SK-N-SH treated with all-trans-retinoic acid at 6 μM for 48 hours (cell line): ENCODE measurements around the gene DPYD.

Experiments
- ATAC-seq: fragments of 200-7000 bp; cut with Tn5 transposase; 3 replicates; pipeline ENCODE4 v1.9.1; 2020; ENCODE audit warnings: mild to moderate bottlenecking, moderate library complexity
- ARNTL ChIP-seq: fragments of 450-650 bp; formaldehyde crosslinking; IDR thresholded peaks from 2 replicates; pipeline ENCODE4 v1.5.0; 2020; ENCODE audit warnings: low read depth, mild to moderate bottlenecking, moderate library complexity, borderline replicate concordance
- BACH2 ChIP-seq: fragments of 250-450 bp; sonication (Bioruptor Pico); IDR thresholded peaks from 2 replicates; pipeline ENCODE4 v1.9.0; 2021; ENCODE audit warnings: mild to moderate bottlenecking, borderline replicate concordance
- CSDC2 ChIP-seq: fragments of 250-450 bp; sonication (Bioruptor Pico); IDR thresholded peaks from 2 replicates; pipeline ENCODE4 v1.5.0; 2020; ENCODE audit warnings: mild to moderate bottlenecking, moderate library complexity
- CSRNP3 ChIP-seq: fragments of 250-450 bp; sonication (Bioruptor Pico); IDR thresholded peaks from 2 replicates; pipeline ENCODE4 v1.5.1; 2021; ENCODE audit warnings: mild to moderate bottlenecking, moderate library complexity
- ISL1 ChIP-seq: fragments of 250-450 bp; sonication (Bioruptor Pico); IDR thresholded peaks from 2 replicates; pipeline ENCODE4 v2.1.2; 2022; ENCODE audit warnings: mild to moderate bottlenecking, moderate library complexity
- OSR1 ChIP-seq: fragments of 250-450 bp; sonication (Bioruptor Pico); IDR thresholded peaks from 2 replicates; pipeline ENCODE4 v1.8.0; 2022; ENCODE audit warnings: moderate library complexity, mild to moderate bottlenecking, inconsistent platforms
- PATZ1 ChIP-seq: fragments of 250-450 bp; sonication (Bioruptor Pico); IDR thresholded peaks from 2 replicates; pipeline ENCODE4 v1.8.0; 2020; ENCODE audit warnings: mild to moderate bottlenecking, moderate library complexity, borderline replicate concordance
- POU6F1 ChIP-seq: fragments of 250-450 bp; sonication (Bioruptor Pico); IDR thresholded peaks from 2 replicates; pipeline ENCODE4 v1.8.0; 2021; ENCODE audit warnings: low read depth, mild to moderate bottlenecking, moderate library complexity, borderline replicate concordance
- PPARA ChIP-seq: fragments of 250-450 bp; sonication (Bioruptor Pico); IDR thresholded peaks from 2 replicates; pipeline ENCODE4 v1.5.0; 2020; ENCODE audit warnings: mild to moderate bottlenecking, borderline replicate concordance
- RARB ChIP-seq: fragments of 250-450 bp; sonication (Bioruptor Pico); IDR thresholded peaks from 2 replicates; pipeline ENCODE4 v1.8.0; 2021; ENCODE audit warnings: mild to moderate bottlenecking, moderate library complexity
- TCF4 ChIP-seq: fragments of 250-450 bp; sonication (Bioruptor Pico); IDR thresholded peaks from 2 replicates; pipeline ENCODE4 v1.8.0; 2021; ENCODE audit warnings: mild to moderate bottlenecking, moderate library complexity, borderline replicate concordance
- TOX ChIP-seq: fragments of 250-450 bp; sonication (Bioruptor Pico); IDR thresholded peaks from 2 replicates; pipeline ENCODE4 v1.8.0; 2021; ENCODE audit warnings: mild to moderate bottlenecking, moderate library complexity, borderline replicate concordance
- TSHZ2 ChIP-seq: fragments of 250-450 bp; sonication (Bioruptor Pico); IDR thresholded peaks from 2 replicates; pipeline ENCODE4 v1.5.0; 2020; ENCODE audit warnings: mild to moderate bottlenecking, moderate library complexity
- ZC3H10 ChIP-seq: fragments of 250-450 bp; sonication (Bioruptor Pico); IDR thresholded peaks from 2 replicates; pipeline ENCODE4 v1.5.1; 2021; ENCODE audit warnings: mild to moderate bottlenecking, moderate library complexity
- ZFP3 ChIP-seq: fragments of 250-450 bp; sonication (Bioruptor Pico); IDR thresholded peaks from 2 replicates; pipeline ENCODE4 v1.5.0; 2020; ENCODE audit warnings: mild to moderate bottlenecking, moderate library complexity
- ZFP30 ChIP-seq: fragments of 450-650 bp; formaldehyde crosslinking; IDR thresholded peaks from 2 replicates; pipeline ENCODE4 v1.5.0; 2022; ENCODE audit warnings: mild to moderate bottlenecking, moderate library complexity
- ZNF565 ChIP-seq: fragments of 450-650 bp; formaldehyde crosslinking; conservative IDR thresholded peaks from 2 replicates; pipeline ENCODE4 v1.5.0; 2020; ENCODE audit warnings: low read depth, mild to moderate bottlenecking, moderate library complexity
- ZNF70 ChIP-seq: fragments of 450-650 bp; formaldehyde crosslinking; IDR thresholded peaks from 2 replicates; pipeline ENCODE4 v1.5.0; 2020; ENCODE audit warnings: mild to moderate bottlenecking, moderate library complexity
- ZNF8 ChIP-seq: fragments of 450-650 bp; formaldehyde crosslinking; IDR thresholded peaks from 2 replicates; pipeline ENCODE4 v1.5.0; 2020; ENCODE audit warnings: mild to moderate bottlenecking, moderate library complexity

The DPYD gene

GRCh38 chr1:97906567-97907241, 14.1 kb downstream of the DPYD start (continued):
- no peak for TF ChIP-seq ZNF565 (CRISPR knock-in tag)
- TF ChIP-seq ZFP30 = no peak
- no peak for TF ChIP-seq RARB (CRISPR knock-in tag)

GRCh38 chr1:97905141-97905940, 15.5 kb downstream of the DPYD start:
- TF ChIP-seq ZNF565 (CRISPR knock-in tag) (no peak), ISL1 (CRISPR knock-in tag) (no peak), PPARA (CRISPR knock-in tag) (no peak), CSRNP3 (CRISPR knock-in tag) (no peak), TSHZ2 (CRISPR knock-in tag) (no peak), OSR1 (no peak), RARB (CRISPR knock-in tag) (no peak), ZC3H10 (no peak), PATZ1 (no peak), ARNTL (CRISPR knock-in tag) (no peak), ZNF8 (CRISPR knock-in tag) (no peak), TOX (CRISPR knock-in tag) (no peak)
- TF ChIP-seq, all 23 proteins: peak for 0
- no peak for ATAC-seq

GRCh38 chr1:97904534-97904933, 16.3 kb downstream of the DPYD start:
- TF ChIP-seq POU6F1 (no peak), TOX (CRISPR knock-in tag) (no peak), ARNTL (CRISPR knock-in tag) (no peak), PPARA (CRISPR knock-in tag) (no peak), ISL1 (CRISPR knock-in tag) (peak; percentile 33; the same call in 1 of the 2 replicates)

GRCh38 chr1:97903626-97904025, 17.2 kb downstream of the DPYD start:
- no peak for ATAC-seq
- no peak for TF ChIP-seq ARNTL (CRISPR knock-in tag)
- no peak for TF ChIP-seq CSDC2 (CRISPR knock-in tag)
- TF ChIP-seq CSRNP3 (CRISPR knock-in tag) = no peak
- TF ChIP-seq PPARA (CRISPR knock-in tag) = no peak
- no peak for TF ChIP-seq TCF4 (CRISPR knock-in tag)
- no peak for TF ChIP-seq ZNF70 (CRISPR knock-in tag)
- no peak for TF ChIP-seq ZNF8 (CRISPR knock-in tag)
- TF ChIP-seq ZFP3 (CRISPR knock-in tag) = no peak
- no peak for TF ChIP-seq ZFP30
- no peak for TF ChIP-seq TOX (CRISPR knock-in tag)
- TF ChIP-seq BACH2 (CRISPR knock-in tag) = no peak

More at GRCh38 chr1:97904534-97904933, 16.3 kb downstream of the DPYD start:
- no peak for ATAC-seq
